ENCODE results near the gene CDK5R2.
"Not testable (repeated sequence)": the region's sequence is repeated elsewhere in the genome, so short reads cannot be mapped to it uniquely, and the experiment has no call there.

The CDK5R2 gene

GRCh38 chr2:218959141-218959731 lies at the start of gene CDK5R2:
Gene CDK5R2, plus strand, starts transcription at chr2:218959666. Its CDS starts 155 bp downstream, at chr2:218959821.
- DNase-seq (ENCODE audit: low read depth): peak; percentile 82

GRCh38 chr2:218910741-218911140 lies 48.7 kb upstream of the CDK5R2 start:
- no peak for DNase-seq (ENCODE audit: low read depth)

GRCh38 chr2:218920504-218920903 lies 39.0 kb upstream of the CDK5R2 start:
- DNase-seq (ENCODE audit: low read depth): no peak

- DNase-seq (ENCODE audit: low read depth): no peak
Observed at GRCh38 chr2:218924757-218925156, 34.7 kb upstream of the CDK5R2 start.

- DNase-seq (ENCODE audit: low read depth): no peak
Observed at GRCh38 chr2:218925434-218925833, 34.0 kb upstream of the CDK5R2 start.

- no peak for DNase-seq (ENCODE audit: low read depth)
Observed at GRCh38 chr2:218927422-218927821, 32.0 kb upstream of the CDK5R2 start.

GRCh38 chr2:218927876-218928275 lies 31.6 kb upstream of the CDK5R2 start:
- no peak for DNase-seq (ENCODE audit: low read depth)

GRCh38 chr2:218930488-218930887 lies 29.0 kb upstream of the CDK5R2 start:
- not testable (repeated sequence) for DNase-seq (ENCODE audit: low read depth)

GRCh38 chr2:218931751-218932150 lies 27.7 kb upstream of the CDK5R2 start:
- DNase-seq (ENCODE audit: low read depth): not testable (repeated sequence)

- no peak for DNase-seq (ENCODE audit: low read depth)
Observed at GRCh38 chr2:218944759-218945404, 14.6 kb upstream of the CDK5R2 start.

- no peak for DNase-seq (ENCODE audit: low read depth)
Observed at GRCh38 chr2:218946621-218947020, 12.8 kb upstream of the CDK5R2 start.

- no peak for DNase-seq (ENCODE audit: low read depth)
Observed at GRCh38 chr2:218952160-218952559, 7.3 kb upstream of the CDK5R2 start.

- DNase-seq (ENCODE audit: low read depth): no peak
Observed at GRCh38 chr2:218953366-218953954, 6.0 kb upstream of the CDK5R2 start.

GRCh38 chr2:218954541-218955300 lies 4.7 kb upstream of the CDK5R2 start:
- DNase-seq (ENCODE audit: low read depth): no peak

GRCh38 chr2:218956039-218956438 lies 3.4 kb upstream of the CDK5R2 start:
- no peak for DNase-seq (ENCODE audit: low read depth)

GRCh38 chr2:218957671-218958070 lies 1.8 kb upstream of the CDK5R2 start:
- no peak for DNase-seq (ENCODE audit: low read depth)

- no peak for DNase-seq (ENCODE audit: low read depth)
Observed at GRCh38 chr2:218958276-218958675, 1.2 kb upstream of the CDK5R2 start.

- DNase-seq (ENCODE audit: low read depth): no peak
Observed at GRCh38 chr2:218959761-218960308, 369 bp downstream of the CDK5R2 start.

GRCh38 chr2:218960309-218961165 lies 1.1 kb downstream of the CDK5R2 start:
- no peak for DNase-seq (ENCODE audit: low read depth)

- DNase-seq (ENCODE audit: low read depth): no peak
Observed at GRCh38 chr2:218961229-218961628, 1.8 kb downstream of the CDK5R2 start.
